ENCODE results near the gene PRR23E. TPM values are rescaled to one million over a fixed set of nuclear protein-coding genes. Genes with fewer than 3 reads are reported as not detected.
A peak's percentile ranks its signal among the peaks of the same experiment; 100 is the strongest.

The PRR23E gene
- total RNA-seq, 1 donor from 2014 or later, result not detected

GRCh38 chr3:127164615-127165014, 28.3 kb upstream of the PRR23E start:
- Histone ChIP-seq H3K9ac (ENCODE audit: low read depth in 1 of 3, low read length in 3 of 3) (no peak overlapping the region), H3K9me3 (ENCODE audit: control insufficient read depth in 3 of 3, low read length in 3 of 3) (no peaks in the 10 kb centered on the region), H3K36me3 (ENCODE audit: control insufficient read depth in 3 of 3, insufficient read depth in 3 of 3, low read length in 3 of 3) (no peaks in the 10 kb centered on the region), H3K4me3 (ENCODE audit: low read length in 3 of 3) (no peak overlapping the region), H3K27me3 (ENCODE audit: control insufficient read depth in 3 of 3, insufficient read depth in 3 of 3, low read length in 3 of 3) (peaks cover 7 to 13% (median 8%) of the 10 kb centered on the region in 3 donors), H3K4me1 (ENCODE audit: control insufficient read depth in 3 of 3, insufficient read depth in 3 of 3, low read length in 3 of 3) (peaks cover 10 to 19% (median 13%) of the 10 kb centered on the region in 3 donors), H3K27ac (ENCODE audit: low read depth, low read length) (no peak overlapping the region)

- no peak overlapping the region for H3K9ac ChIP-seq (ENCODE audit: low read depth in 1 of 3, low read length in 3 of 3)
- H3K4me3 ChIP-seq (ENCODE audit: low read length in 3 of 3), result no peak overlapping the region
- H3K9me3 ChIP-seq (ENCODE audit: control insufficient read depth in 3 of 3, low read length in 3 of 3), result no peaks in the 10 kb centered on the region
- H3K36me3 ChIP-seq (ENCODE audit: control insufficient read depth in 3 of 3, insufficient read depth in 3 of 3, low read length in 3 of 3), result no peaks in the 10 kb centered on the region
- peaks cover 10 to 19% (median 13%) of the 10 kb centered on the region in 3 donors for H3K4me1 ChIP-seq (ENCODE audit: control insufficient read depth in 3 of 3, insufficient read depth in 3 of 3, low read length in 3 of 3)
- H3K27ac ChIP-seq (ENCODE audit: low read depth, low read length), result no peak overlapping the region
- peaks cover 7 to 12% (median 8%) of the 10 kb centered on the region in 3 donors for H3K27me3 ChIP-seq (ENCODE audit: control insufficient read depth in 3 of 3, insufficient read depth in 3 of 3, low read length in 3 of 3)
Measured at GRCh38 chr3:127165036-127165435, 27.9 kb upstream of the PRR23E start.

- no peaks in the 10 kb centered on the region for H3K36me3 ChIP-seq (ENCODE audit: control insufficient read depth in 3 of 3, insufficient read depth in 3 of 3, low read length in 3 of 3)
- no peak overlapping the region for H3K4me3 ChIP-seq (ENCODE audit: low read length in 3 of 3)
- peaks cover 10 to 19% (median 13%) of the 10 kb centered on the region in 3 donors for H3K4me1 ChIP-seq (ENCODE audit: control insufficient read depth in 3 of 3, insufficient read depth in 3 of 3, low read length in 3 of 3)
- H3K9ac ChIP-seq (ENCODE audit: low read depth in 1 of 3, low read length in 3 of 3), result no peak overlapping the region
- H3K9me3 ChIP-seq (ENCODE audit: control insufficient read depth in 3 of 3, low read length in 3 of 3), result no peaks in the 10 kb centered on the region
- no peak overlapping the region for H3K27ac ChIP-seq (ENCODE audit: low read depth, low read length)
- peaks cover 2 to 10% (median 7%) of the 10 kb centered on the region in 3 donors for H3K27me3 ChIP-seq (ENCODE audit: control insufficient read depth in 3 of 3, insufficient read depth in 3 of 3, low read length in 3 of 3)
Measured at GRCh38 chr3:127165694-127166485, 27.0 kb upstream of the PRR23E start.

GRCh38 chr3:127166501-127167065, 26.3 kb upstream of the PRR23E start:
- Histone ChIP-seq H3K4me3 (ENCODE audit: low read length in 3 of 3) (no peak overlapping the region), H3K36me3 (ENCODE audit: control insufficient read depth in 3 of 3, insufficient read depth in 3 of 3, low read length in 3 of 3) (no peaks in the 10 kb centered on the region), H3K9ac (ENCODE audit: low read depth in 1 of 3, low read length in 3 of 3) (no peak overlapping the region), H3K4me1 (ENCODE audit: control insufficient read depth in 3 of 3, insufficient read depth in 3 of 3, low read length in 3 of 3) (peaks cover 10 to 19% (median 13%) of the 10 kb centered on the region in 3 donors), H3K9me3 (ENCODE audit: control insufficient read depth in 3 of 3, low read length in 3 of 3) (no peaks in the 10 kb centered on the region), H3K27ac (ENCODE audit: low read depth, low read length) (no peak overlapping the region), H3K27me3 (ENCODE audit: control insufficient read depth in 3 of 3, insufficient read depth in 3 of 3, low read length in 3 of 3) (peaks cover 0 to 10% (median 0%) of the 10 kb centered on the region in 3 donors)

GRCh38 chr3:127167315-127168043, 25.5 kb upstream of the PRR23E start:
- H3K4me1 ChIP-seq (ENCODE audit: control insufficient read depth in 3 of 3, insufficient read depth in 3 of 3, low read length in 3 of 3), result peaks cover 10 to 19% (median 13%) of the 10 kb centered on the region in 3 donors
- no peak overlapping the region for H3K4me3 ChIP-seq (ENCODE audit: low read length in 3 of 3)
- H3K9me3 ChIP-seq (ENCODE audit: control insufficient read depth in 3 of 3, low read length in 3 of 3), result no peaks in the 10 kb centered on the region
- no peak overlapping the region for H3K9ac ChIP-seq (ENCODE audit: low read depth in 1 of 3, low read length in 3 of 3)
- H3K27me3 ChIP-seq (ENCODE audit: control insufficient read depth in 3 of 3, insufficient read depth in 3 of 3, low read length in 3 of 3), result peaks cover 0 to 10% (median 0%) of the 10 kb centered on the region in 3 donors
- no peaks in the 10 kb centered on the region for H3K36me3 ChIP-seq (ENCODE audit: control insufficient read depth in 3 of 3, insufficient read depth in 3 of 3, low read length in 3 of 3)
- H3K27ac ChIP-seq (ENCODE audit: low read depth, low read length), result no peak overlapping the region

GRCh38 chr3:127168271-127168670, 24.7 kb upstream of the PRR23E start:
- H3K4me3 ChIP-seq (ENCODE audit: low read length in 3 of 3), result no peak overlapping the region
- H3K27ac ChIP-seq (ENCODE audit: low read depth, low read length), result peak overlapping the region; percentile 61
- peaks cover 0 to 7% (median 0%) of the 10 kb centered on the region in 3 donors for H3K27me3 ChIP-seq (ENCODE audit: control insufficient read depth in 3 of 3, insufficient read depth in 3 of 3, low read length in 3 of 3)
- peaks cover 10 to 23% (median 13%) of the 10 kb centered on the region in 3 donors for H3K4me1 ChIP-seq (ENCODE audit: control insufficient read depth in 3 of 3, insufficient read depth in 3 of 3, low read length in 3 of 3)
- H3K9me3 ChIP-seq (ENCODE audit: control insufficient read depth in 3 of 3, low read length in 3 of 3), result no peaks in the 10 kb centered on the region
- H3K9ac ChIP-seq (ENCODE audit: low read depth in 1 of 3, low read length in 3 of 3), result no peak overlapping the region
- H3K36me3 ChIP-seq (ENCODE audit: control insufficient read depth in 3 of 3, insufficient read depth in 3 of 3, low read length in 3 of 3), result no peaks in the 10 kb centered on the region

GRCh38 chr3:127170814-127171213, 22.1 kb upstream of the PRR23E start:
- Histone ChIP-seq H3K4me1 (ENCODE audit: control insufficient read depth in 3 of 3, insufficient read depth in 3 of 3, low read length in 3 of 3) (peaks cover 10 to 23% (median 13%) of the 10 kb centered on the region in 3 donors), H3K27ac (ENCODE audit: low read depth, low read length) (no peak overlapping the region), H3K4me3 (ENCODE audit: low read length in 3 of 3) (no peak overlapping the region), H3K27me3 (ENCODE audit: control insufficient read depth in 3 of 3, insufficient read depth in 3 of 3, low read length in 3 of 3) (peaks cover 0 to 9% (median 0%) of the 10 kb centered on the region in 3 donors), H3K9me3 (ENCODE audit: control insufficient read depth in 3 of 3, low read length in 3 of 3) (no peaks in the 10 kb centered on the region), H3K9ac (ENCODE audit: low read depth in 1 of 3, low read length in 3 of 3) (no peak overlapping the region), H3K36me3 (ENCODE audit: control insufficient read depth in 3 of 3, insufficient read depth in 3 of 3, low read length in 3 of 3) (no peaks in the 10 kb centered on the region)

GRCh38 chr3:127171320-127171719, 21.6 kb upstream of the PRR23E start:
- H3K4me3 ChIP-seq (ENCODE audit: low read length in 3 of 3), result no peak overlapping the region
- no peak overlapping the region for H3K9ac ChIP-seq (ENCODE audit: low read depth in 1 of 3, low read length in 3 of 3)
- no peak overlapping the region for H3K27ac ChIP-seq (ENCODE audit: low read depth, low read length)
- peaks cover 10 to 23% (median 13%) of the 10 kb centered on the region in 3 donors for H3K4me1 ChIP-seq (ENCODE audit: control insufficient read depth in 3 of 3, insufficient read depth in 3 of 3, low read length in 3 of 3)
- H3K9me3 ChIP-seq (ENCODE audit: control insufficient read depth in 3 of 3, low read length in 3 of 3), result no peaks in the 10 kb centered on the region
- H3K27me3 ChIP-seq (ENCODE audit: control insufficient read depth in 3 of 3, insufficient read depth in 3 of 3, low read length in 3 of 3), result peaks cover 0 to 9% (median 0%) of the 10 kb centered on the region in 3 donors
- no peaks in the 10 kb centered on the region for H3K36me3 ChIP-seq (ENCODE audit: control insufficient read depth in 3 of 3, insufficient read depth in 3 of 3, low read length in 3 of 3)

- no peaks in the 10 kb centered on the region for H3K36me3 ChIP-seq (ENCODE audit: control insufficient read depth in 3 of 3, insufficient read depth in 3 of 3, low read length in 3 of 3)
- H3K9me3 ChIP-seq (ENCODE audit: control insufficient read depth in 3 of 3, low read length in 3 of 3), result no peaks in the 10 kb centered on the region
- H3K4me3 ChIP-seq (ENCODE audit: low read length in 3 of 3), result no peak overlapping the region
- peaks cover 0 to 9% (median 0%) of the 10 kb centered on the region in 3 donors for H3K27me3 ChIP-seq (ENCODE audit: control insufficient read depth in 3 of 3, insufficient read depth in 3 of 3, low read length in 3 of 3)
- H3K27ac ChIP-seq (ENCODE audit: low read depth, low read length), result no peak overlapping the region
- H3K4me1 ChIP-seq (ENCODE audit: control insufficient read depth in 3 of 3, insufficient read depth in 3 of 3, low read length in 3 of 3), result peaks cover 10 to 23% (median 13%) of the 10 kb centered on the region in 3 donors
- H3K9ac ChIP-seq (ENCODE audit: low read depth in 1 of 3, low read length in 3 of 3), result no peak overlapping the region
Measured at GRCh38 chr3:127171721-127172120, 21.2 kb upstream of the PRR23E start.
